Activated T-cell treated with anti-CD3 and anti-CD28 coated beads, Interleukin-2, amount 50 U/mL, for 24 hours (primary cell): ENCODE measurements around the gene RASSF7.
"Not testable (repeated sequence)": the region's sequence is repeated elsewhere in the genome, so short reads cannot be mapped to it uniquely, and the experiment has no call there.

ENCODE experiments used
- DNase-seq: peaks from one replicate; pipeline ENCODE4 v3.0.0-alpha.2; 2020
- H3K27ac Mint-ChIP-seq: 2 replicates; pipeline ENCODE4 v1.8.0; 2020; ENCODE audit warnings: mild to moderate bottlenecking, mixed read lengths
- H3K27me3 Mint-ChIP-seq: 2 replicates; pipeline ENCODE4 v1.8.0; 2020; ENCODE audit warnings: mixed read lengths
- H3K36me3 Mint-ChIP-seq: 2 replicates; pipeline ENCODE4 v1.8.0; 2020; ENCODE audit warnings: low read depth, mixed read lengths
- H3K4me1 Mint-ChIP-seq: 2 replicates; pipeline ENCODE4 v1.8.0; 2020; ENCODE audit warnings: low read depth, mixed read lengths
- H3K4me3 Mint-ChIP-seq: 2 replicates; pipeline ENCODE4 v1.8.0; 2020; ENCODE audit warnings: mild to moderate bottlenecking, moderate library complexity, mixed read lengths
- H3K9me3 Mint-ChIP-seq: 2 replicates; pipeline ENCODE4 v1.8.0; 2020; ENCODE audit warnings: mixed read lengths

RASSF7 gene

DNA sequence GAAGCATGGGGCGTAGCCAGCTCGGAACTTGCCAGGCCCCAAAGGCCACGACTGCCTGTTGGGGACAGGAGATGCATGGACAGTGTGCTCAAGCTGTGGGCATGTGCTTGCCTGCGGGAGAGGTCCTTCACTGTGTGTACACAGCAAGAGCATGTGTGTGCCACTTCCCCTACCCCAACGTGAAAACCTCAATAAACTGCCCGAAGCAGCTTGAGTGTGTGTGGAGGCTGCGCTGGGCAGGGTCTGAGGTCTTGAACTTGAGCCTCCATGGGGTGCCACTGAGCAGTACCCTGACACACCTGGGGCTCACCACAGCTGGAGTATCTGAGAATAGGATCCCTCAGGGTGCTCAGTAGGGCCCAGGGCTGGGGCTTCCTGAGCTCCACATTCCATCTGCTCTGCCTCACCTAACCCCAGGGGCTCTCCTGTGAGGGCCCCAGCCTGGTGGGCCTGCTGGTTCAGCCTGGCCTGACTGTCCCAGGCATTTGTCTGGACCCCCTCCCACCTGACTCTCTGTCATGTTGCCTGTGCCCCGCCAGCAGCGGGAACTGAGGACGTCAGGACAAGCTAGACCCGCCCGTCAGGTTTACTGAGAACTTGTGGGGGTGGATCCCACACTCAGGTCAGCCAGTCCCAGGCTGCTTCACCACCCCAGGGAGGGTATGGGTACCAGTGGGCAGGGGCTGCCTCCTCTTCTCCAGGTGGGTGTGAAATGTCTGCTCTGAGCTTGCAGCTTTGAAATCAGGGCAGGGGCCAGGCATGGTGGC is 3.2 kb downstream of the RASSF7 start:
- no peak overlapping the region for H3K27ac Mint-ChIP-seq
- H3K4me3 Mint-ChIP-seq: no peak overlapping the region
- peaks cover 16% of the 10 kb centered on the region for H3K4me1 Mint-ChIP-seq

DNA sequence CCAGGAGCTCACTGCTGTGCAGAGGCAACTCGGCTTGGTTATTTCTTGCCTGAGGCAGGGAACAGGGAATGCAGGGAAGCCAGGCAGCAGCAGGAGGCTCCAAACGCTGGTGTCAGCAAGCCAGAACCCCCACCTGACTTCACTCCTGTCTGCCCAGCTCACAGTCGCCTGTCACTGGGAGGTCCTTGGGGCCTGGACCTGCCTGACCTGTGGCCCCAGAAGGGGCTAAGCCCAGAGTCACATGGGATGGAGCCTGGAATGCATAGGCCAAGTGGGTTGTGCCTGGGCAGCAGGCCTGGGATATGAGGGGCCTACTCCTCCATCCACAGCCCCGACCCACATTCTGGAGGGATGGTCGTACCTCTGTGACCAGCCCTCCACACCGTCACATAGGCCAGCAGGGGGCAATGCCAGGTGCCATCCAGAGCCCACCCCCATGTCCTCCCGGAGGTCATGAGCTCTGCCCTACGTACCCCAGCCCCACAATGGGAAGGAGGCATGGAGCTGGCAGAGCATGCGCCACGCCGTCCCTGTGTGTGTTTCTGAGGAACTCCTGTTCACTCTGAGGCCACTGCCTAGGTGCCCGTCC is 5.2 kb downstream of the RASSF7 start:
- no peak for DNase-seq
- H3K27me3 Mint-ChIP-seq: no peaks in the 10 kb centered on the region

More for the DNA sequence above, 3.2 kb downstream of the RASSF7 start:
- DNase-seq: no peak
- no peaks in the 10 kb centered on the region for H3K27me3 Mint-ChIP-seq
- H3K9me3 Mint-ChIP-seq: no peaks in the 10 kb centered on the region
- H3K36me3 Mint-ChIP-seq: peaks cover 10% of the 10 kb centered on the region

DNA sequence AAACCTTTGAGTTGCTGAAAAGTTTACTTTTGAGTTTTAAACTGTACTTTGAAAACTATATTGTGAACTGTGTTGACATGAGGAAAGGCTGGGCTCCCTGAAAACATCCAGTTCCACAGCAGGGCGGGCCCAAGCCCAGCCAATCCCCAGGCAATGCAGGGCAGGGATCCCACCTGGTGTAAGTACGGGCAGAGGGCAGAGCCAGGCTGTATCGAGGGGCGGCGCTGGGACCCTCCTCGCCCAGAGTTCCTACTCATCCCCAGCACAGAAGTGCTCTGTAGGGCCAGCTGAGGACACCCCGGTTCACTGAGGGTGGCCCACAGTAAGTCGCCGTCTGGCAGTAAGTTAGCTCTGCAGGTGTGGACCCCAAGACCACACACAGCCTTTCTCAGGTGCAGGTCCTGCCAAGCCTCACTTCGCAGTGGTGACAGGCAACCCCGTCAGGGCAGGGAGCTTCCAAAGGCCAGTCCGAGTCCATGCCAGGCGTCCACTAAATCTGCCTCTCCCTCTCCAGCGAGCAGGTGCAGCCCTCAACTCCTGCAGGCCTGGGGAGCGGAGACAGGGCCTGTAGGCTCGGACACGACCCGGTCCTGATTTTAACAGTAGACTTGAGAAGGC is 6.3 kb downstream of the RASSF7 start:
- no peak for DNase-seq
- peaks cover 6% of the 10 kb centered on the region for H3K4me1 Mint-ChIP-seq
- H3K4me3 Mint-ChIP-seq: peak overlapping the region; percentile 79
- no peaks in the 10 kb centered on the region for H3K27me3 Mint-ChIP-seq
- peaks cover 10% of the 10 kb centered on the region for H3K36me3 Mint-ChIP-seq
- no peaks in the 10 kb centered on the region for H3K9me3 Mint-ChIP-seq
- H3K27ac Mint-ChIP-seq: no peak overlapping the region

More for the DNA sequence above, 5.2 kb downstream of the RASSF7 start:
- H3K4me3 Mint-ChIP-seq: peak overlapping the region; percentile 79
- no peak overlapping the region for H3K27ac Mint-ChIP-seq
- H3K36me3 Mint-ChIP-seq: peaks cover 10% of the 10 kb centered on the region
- H3K4me1 Mint-ChIP-seq: peaks cover 11% of the 10 kb centered on the region
- no peaks in the 10 kb centered on the region for H3K9me3 Mint-ChIP-seq

DNA sequence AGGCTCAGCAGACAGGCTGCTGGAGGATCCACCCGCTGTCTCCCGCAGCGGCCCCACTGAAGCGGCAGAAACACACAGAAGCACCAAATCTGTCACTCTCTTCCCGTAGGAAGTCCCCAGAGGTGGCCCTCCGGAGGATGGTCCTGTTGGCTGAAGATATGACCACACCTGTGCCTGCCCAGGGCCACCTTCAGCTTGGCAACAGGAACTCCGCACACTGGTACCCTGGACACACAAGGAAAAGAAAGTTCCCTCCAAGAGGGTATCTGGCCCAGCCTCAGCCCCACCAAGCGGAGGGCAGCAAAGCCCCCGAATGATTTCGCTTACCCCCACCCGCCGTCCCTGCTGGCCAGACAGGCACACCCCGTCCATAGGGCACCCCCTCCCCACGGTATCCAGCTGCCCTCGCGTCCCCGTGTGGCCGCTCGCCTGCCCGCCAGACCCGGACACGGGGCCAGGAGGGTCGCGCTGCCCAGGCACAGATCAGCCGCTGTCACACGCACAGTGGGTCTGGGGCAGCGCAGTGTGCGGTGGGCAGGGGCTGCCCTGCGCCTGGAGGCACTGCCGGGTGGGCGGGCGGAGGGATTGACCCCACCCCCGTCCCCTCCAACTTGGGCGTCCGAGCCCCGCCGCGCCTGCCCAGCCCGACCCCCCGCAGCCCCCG is 7.0 kb downstream of the RASSF7 start:
- Mint-ChIP-seq H3K27ac (peak overlapping the region; percentile 59), H3K9me3 (no peaks in the 10 kb centered on the region), H3K4me1 (peaks cover 6% of the 10 kb centered on the region), H3K27me3 (no peaks in the 10 kb centered on the region), H3K36me3 (peaks cover 10% of the 10 kb centered on the region), H3K4me3 (peak overlapping the region; percentile 79)
- DNase-seq: no peak

DNA sequence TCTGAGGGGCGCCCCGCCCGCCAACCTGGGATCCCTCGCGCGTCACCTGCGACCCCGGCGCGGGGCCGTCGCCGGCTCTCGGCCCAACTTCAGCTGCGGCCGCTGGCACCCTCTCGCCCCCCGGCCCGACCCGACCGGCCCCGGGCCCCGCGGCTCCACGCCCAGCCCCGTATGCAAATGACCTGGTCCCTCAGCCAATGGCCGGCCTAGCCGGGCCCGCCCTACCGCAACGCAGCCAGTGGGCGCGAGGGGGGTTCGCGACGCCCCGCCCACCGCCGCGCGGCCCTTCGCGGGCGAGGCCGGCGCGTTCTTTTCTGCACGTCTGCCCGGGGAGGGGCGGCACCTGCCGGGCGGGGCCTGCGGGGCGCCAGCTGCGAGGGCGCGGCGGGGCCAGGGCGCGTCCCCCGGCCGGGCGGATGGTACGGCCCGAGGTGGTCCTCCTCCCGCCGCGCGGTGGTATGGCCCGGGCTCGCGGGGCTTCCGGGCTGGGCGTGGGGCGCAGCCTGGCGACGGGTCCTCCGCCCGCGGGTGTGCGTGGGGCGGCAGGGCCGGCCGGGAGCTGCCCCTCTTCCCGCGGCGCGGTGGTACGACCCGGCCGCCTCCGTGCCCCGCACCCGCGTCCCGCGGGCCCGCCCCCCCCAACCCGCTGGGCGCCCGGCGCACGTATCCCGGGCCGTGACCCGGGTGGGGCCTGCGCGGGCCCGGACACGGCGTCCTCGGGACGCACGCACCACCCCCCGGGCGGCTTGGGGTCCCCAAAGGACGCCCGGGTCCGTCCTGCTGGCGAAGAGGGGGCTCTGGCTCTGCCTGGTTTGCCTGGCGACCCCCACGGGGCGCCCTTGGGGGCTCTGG is 7.8 kb downstream of the RASSF7 start:
- Mint-ChIP-seq H3K4me1 (peaks cover 9% of the 10 kb centered on the region), H3K4me3 (peak overlapping the region; percentile 74), H3K27ac (peak overlapping the region; percentile 61), H3K36me3 (peaks cover 8% of the 10 kb centered on the region), H3K9me3 (no peaks in the 10 kb centered on the region), H3K27me3 (no peaks in the 10 kb centered on the region)
- DNase-seq: peak; percentile 92

DNA sequence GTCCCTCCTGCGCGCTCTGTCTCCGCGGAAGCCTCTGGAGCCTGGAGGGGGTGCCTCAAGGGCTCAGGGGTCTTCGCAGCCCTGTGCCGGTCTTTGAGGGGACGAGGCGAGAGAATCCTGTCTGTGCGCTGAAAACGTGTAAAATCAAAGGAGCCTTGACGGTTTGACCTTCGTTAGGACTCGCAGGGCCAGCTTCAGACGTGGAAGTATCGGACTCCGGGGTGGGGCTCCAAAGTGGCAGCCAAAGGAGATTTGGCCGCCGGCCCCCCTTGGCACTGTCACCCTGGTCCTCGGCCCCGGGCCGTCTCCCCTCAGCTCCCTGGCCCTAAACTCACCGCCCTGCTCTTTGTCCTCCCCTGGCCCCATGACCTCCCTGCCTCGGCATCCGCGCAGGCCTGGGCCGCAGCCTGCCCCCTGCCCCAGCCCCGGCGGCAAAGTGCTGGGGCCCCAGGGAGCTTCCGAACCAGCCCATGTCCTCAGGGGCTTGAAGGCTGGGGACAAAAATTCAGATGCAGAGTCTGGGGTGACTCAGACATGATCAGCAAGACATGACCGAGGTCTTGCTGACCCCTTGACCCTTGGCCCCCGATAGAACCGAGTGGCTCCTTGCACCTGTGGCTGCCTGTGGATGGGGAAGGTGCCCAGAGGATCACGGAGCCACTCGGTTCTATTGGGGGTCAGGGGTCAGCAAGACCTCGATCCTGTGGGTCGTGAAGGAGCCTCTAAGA is 8.6 kb downstream of the RASSF7 start:
- Mint-ChIP-seq H3K27me3 (no peaks in the 10 kb centered on the region), H3K4me1 (peaks cover 13% of the 10 kb centered on the region), H3K4me3 (peak overlapping the region; percentile 74), H3K36me3 (peaks cover 3% of the 10 kb centered on the region), H3K27ac (peak overlapping the region; percentile 61), H3K9me3 (no peaks in the 10 kb centered on the region)
- no peak for DNase-seq

DNA sequence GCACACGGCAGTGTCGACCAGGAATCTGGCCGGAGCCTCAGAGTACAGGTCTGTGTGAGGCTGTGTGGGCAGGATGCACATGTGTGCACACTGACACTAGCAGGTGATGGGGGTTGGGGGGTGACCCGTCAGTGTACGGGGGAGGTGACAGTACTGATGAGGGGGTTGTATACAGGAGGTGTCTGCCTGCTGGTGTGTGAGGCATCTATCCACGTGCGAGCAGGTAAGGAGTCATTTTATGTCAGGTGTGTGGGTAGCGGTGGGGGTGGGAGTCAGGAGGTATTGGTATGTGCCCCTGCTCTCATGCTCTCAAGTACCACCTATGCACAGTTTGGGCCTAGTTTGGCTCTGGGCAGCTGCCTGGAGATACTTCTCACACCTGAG is 11.0 kb downstream of the RASSF7 start:
- no peak for DNase-seq
- Mint-ChIP-seq H3K9me3 (no peaks in the 10 kb centered on the region), H3K4me3 (no peak overlapping the region), H3K36me3 (peaks cover 3% of the 10 kb centered on the region), H3K27me3 (peaks cover 8% of the 10 kb centered on the region), H3K27ac (no peak overlapping the region), H3K4me1 (peaks cover 22% of the 10 kb centered on the region)

DNA sequence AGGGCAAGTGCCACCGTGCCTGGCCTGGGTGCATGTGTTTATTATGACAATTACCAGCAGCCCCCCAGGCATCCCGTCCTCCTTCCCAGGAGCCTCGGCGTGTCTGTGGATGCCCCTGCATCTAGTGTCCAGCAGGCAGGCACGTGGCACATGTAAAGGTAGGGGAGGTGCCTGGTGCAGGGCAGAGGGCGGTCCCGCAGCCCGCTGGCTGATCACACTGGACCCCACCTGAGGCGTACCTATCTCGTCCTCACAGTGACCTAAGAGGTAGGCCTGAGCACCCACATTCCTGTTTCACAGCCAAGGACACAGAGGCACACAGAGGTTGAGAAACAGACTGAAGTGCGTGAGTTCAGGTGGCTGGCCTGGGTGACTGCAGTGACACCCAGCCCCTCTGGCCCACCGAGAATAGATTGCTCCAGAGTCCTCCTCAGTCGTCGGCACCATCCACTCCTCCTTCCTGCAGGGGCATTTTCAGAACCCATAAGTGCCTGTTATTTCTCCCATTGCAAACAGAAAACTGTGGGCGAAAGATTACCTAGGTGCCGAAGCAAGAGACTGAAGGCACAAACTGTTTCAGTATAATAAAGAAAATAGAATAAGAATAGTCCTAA is 12.5 kb downstream of the RASSF7 start:
- Mint-ChIP-seq H3K36me3 (peaks cover 16% of the 10 kb centered on the region), H3K27ac (no peak overlapping the region), H3K9me3 (no peaks in the 10 kb centered on the region), H3K4me1 (peaks cover 28% of the 10 kb centered on the region), H3K4me3 (no peak overlapping the region), H3K27me3 (peaks cover 8% of the 10 kb centered on the region)
- no peak for DNase-seq

DNA sequence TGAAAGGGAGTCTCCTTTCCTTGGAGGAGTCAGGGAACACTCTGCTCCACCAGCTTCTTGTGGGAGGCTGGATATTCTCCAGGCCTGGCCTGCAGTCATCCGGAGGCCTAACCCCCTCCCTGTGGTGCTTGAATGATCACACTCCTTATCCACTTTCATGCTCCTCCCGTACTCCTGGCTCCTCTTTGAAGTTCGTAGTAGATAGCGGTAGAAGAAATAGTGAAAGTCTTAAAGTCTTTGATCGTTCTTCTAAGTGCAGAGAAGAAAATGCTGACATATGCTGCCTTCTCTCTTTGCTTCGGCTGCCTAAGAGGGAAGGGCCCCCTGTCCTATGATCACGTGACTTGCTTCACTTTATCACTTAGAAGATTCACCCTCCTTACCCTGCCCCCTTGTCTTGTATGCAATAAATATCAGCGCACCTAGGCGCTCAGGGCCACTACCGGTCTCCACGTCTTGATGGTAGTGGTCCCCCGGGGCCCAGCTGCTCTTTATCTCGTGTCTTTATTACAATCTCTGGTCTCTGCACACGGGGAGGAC is 13.3 kb downstream of the RASSF7 start:
- Mint-ChIP-seq H3K4me3 (peak overlapping the region; percentile 82), H3K4me1 (peaks cover 36% of the 10 kb centered on the region), H3K36me3 (peaks cover 25% of the 10 kb centered on the region)
- not testable (repeated sequence) for H3K9me3 Mint-ChIP-seq, DNase-seq, H3K27me3 Mint-ChIP-seq, H3K27ac Mint-ChIP-seq

DNA sequence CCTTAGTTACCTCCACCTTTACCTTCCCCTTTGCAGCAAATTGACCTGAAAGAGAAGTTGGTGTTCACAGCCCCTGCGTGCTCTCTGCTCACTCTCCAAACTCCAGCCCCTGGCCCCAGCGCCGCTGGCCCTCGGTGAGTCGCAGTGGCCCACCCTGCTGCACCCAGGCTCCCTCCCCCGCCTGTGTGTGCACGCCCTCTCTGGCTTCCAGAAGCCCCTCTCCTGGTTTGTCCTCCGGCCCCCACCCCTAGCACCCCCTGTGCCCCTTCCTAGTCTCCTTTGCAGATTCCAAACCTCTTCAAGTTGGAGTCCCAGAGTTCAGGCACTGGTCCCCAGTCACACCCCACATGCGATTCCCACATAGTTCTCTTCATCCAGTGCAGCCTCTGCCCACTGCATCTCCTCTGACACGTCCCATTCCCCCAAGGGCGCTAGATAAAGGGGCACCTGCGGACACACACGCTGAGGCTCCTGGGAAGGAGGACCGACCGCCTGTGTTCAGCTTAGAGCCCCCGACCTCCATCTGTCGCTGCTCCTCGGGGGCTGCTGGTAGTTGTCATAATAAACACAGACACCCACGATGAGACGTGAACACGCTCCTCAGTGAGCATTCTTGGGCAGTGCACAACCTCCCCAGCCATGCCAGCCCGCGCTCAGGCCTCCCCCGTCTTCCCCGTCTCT is 14.0 kb downstream of the RASSF7 start:
- peaks cover 30% of the 10 kb centered on the region for H3K36me3 Mint-ChIP-seq
- H3K4me3 Mint-ChIP-seq: peak overlapping the region; percentile 82
- DNase-seq: no peak
- peak overlapping the region; percentile 72 for H3K27ac Mint-ChIP-seq
- H3K4me1 Mint-ChIP-seq: peaks cover 41% of the 10 kb centered on the region
- peaks cover 8% of the 10 kb centered on the region for H3K27me3 Mint-ChIP-seq
- H3K9me3 Mint-ChIP-seq: no peaks in the 10 kb centered on the region

DNA sequence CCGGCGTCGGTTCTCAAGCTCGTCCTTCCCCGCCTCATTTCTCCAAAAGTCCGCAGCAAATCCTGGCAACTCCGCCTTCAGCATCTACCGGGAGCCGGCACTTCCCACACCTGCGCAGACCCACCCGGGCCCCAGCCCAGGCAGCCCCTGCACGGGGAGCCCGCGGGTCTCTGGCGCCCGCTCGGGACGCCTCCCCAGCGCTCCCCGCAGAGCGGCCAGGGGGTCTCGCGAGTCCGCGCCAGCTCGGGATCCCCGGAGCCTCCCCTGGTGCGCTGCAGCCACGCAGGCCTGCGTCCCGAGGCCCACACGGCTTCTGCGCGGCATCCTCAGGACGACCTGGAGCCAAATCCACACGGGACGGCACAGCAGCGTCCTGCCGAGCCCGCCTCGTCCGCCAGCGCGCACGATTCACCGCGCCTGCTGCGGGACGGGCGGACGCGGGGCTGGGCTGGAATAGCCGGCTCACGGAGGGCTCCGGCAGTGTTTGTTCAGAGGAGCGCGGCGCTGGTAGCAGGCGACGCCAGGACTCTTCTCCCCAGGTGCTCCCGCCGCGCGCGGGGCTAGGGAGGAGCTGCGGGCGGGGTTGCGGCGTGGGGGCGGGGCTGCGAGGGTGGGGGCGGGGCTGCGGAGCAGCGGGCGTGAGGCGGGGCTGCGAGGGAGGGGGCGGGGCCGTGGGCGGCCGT is 14.7 kb downstream of the RASSF7 start:
- Mint-ChIP-seq H3K27me3 (peaks cover 8% of the 10 kb centered on the region), H3K27ac (peak overlapping the region; percentile 72), H3K9me3 (no peaks in the 10 kb centered on the region), H3K4me3 (peak overlapping the region; percentile 82), H3K4me1 (peaks cover 48% of the 10 kb centered on the region), H3K36me3 (peaks cover 35% of the 10 kb centered on the region)
- no peak for DNase-seq
